Liver (tissue), 9 donors: ENCODE measurements around the gene STK36. TPM values are rescaled to one million over a fixed set of nuclear protein-coding genes. Genes with fewer than 3 reads are reported as not detected.

ENCODE experiments used
- DNase-seq: peaks from one replicate; pipeline ENCODE4 v3.0.0-alpha.2; 2017; ENCODE audit warnings: low spot score
- H3K27ac ChIP-seq, 2 donors: one replicate each; pipeline ENCODE4 v1.7.0; 2013; ENCODE audit warnings: inconsistent platforms in 2 of 2, low read length in 2 of 2, control low read depth in 1 of 2, low read depth in 1 of 2, mild to moderate bottlenecking in 1 of 2
- H3K27me3 ChIP-seq, 4 donors: one replicate each; pipeline versions ENCODE4 v1.6.1 to v1.7.0; 2013; ENCODE audit warnings: low read length in 3 of 4, inconsistent platforms in 1 of 4, mild to moderate bottlenecking in 1 of 4, moderate library complexity in 1 of 4; ENCODE audit not compliant: control insufficient read depth in 4 of 4, insufficient read depth in 4 of 4
- H3K36me3 ChIP-seq, 4 donors: one replicate each; pipeline versions ENCODE4 v1.6.1 to v1.7.0; 2013; ENCODE audit warnings: low read length in 3 of 4, mild to moderate bottlenecking in 3 of 4, low read depth in 1 of 4, moderate library complexity in 1 of 4; ENCODE audit not compliant: control insufficient read depth in 4 of 4, insufficient read depth in 3 of 4
- H3K4me1 ChIP-seq, 4 donors: one replicate each; pipeline versions ENCODE4 v1.6.1 to v1.7.0; 2013; ENCODE audit warnings: low read length in 3 of 4, mild to moderate bottlenecking in 3 of 4, moderate library complexity in 1 of 4; ENCODE audit not compliant: control insufficient read depth in 4 of 4, insufficient read depth in 4 of 4
- H3K4me3 ChIP-seq, 3 donors: one replicate each; pipeline versions ENCODE4 v1.6.1 to v1.7.0; 2013; ENCODE audit warnings: low read length in 3 of 3, control low read depth in 1 of 3, low read depth in 1 of 3, mild to moderate bottlenecking in 1 of 3
- H3K9ac ChIP-seq, 2 donors: one replicate each; pipeline ENCODE4 v1.7.0; 2013; ENCODE audit warnings: low read length in 2 of 2, mild to moderate bottlenecking in 2 of 2, moderate library complexity in 2 of 2, control low read depth in 1 of 2, low read depth in 1 of 2
- H3K9me3 ChIP-seq, 4 donors: one replicate each; pipeline versions ENCODE4 v1.6.1 to v1.7.0; 2013; ENCODE audit warnings: low read length in 3 of 4; ENCODE audit not compliant: control insufficient read depth in 4 of 4
- CTCF ChIP-seq: fragments of 150-350 bp; IDR thresholded peaks from 2 replicates; pipeline ENCODE4 v1.5.1; 2017; ENCODE audit warnings: improper control_type of control experiment, low read depth, low read length; ENCODE audit not compliant: missing input control
- EGR1 ChIP-seq, 2 donors: IDR thresholded peaks; 2 replicates each; pipeline ENCODE4 v1.6.1; 2016 to 2018; ENCODE audit warnings: antibody characterized with exemption in 2 of 2, low read depth in 2 of 2
- FOXA1 ChIP-seq: IDR thresholded peaks from 2 replicates; pipeline ENCODE4 v1.6.1; 2016; ENCODE audit warnings: antibody characterized with exemption
- GABPA ChIP-seq, 2 donors: IDR thresholded peaks in 1 of 2; conservative IDR thresholded peaks in 1 of 2; 2 replicates each; pipeline ENCODE4 v1.6.1; 2016; ENCODE audit warnings: antibody characterized with exemption in 2 of 2, mild to moderate bottlenecking in 1 of 2, moderate library complexity in 1 of 2
- HNF4A ChIP-seq, 2 donors: conservative IDR thresholded peaks; 2 replicates each; pipeline ENCODE4 v1.6.1; 2016; ENCODE audit warnings: antibody characterized with exemption in 2 of 2, mild to moderate bottlenecking in 2 of 2
- JUND ChIP-seq, 2 donors: IDR thresholded peaks; 2 replicates each; pipeline ENCODE4 v1.6.1; 2016; ENCODE audit warnings: antibody characterized with exemption in 2 of 2
- MAX ChIP-seq: IDR thresholded peaks from 2 replicates; pipeline ENCODE4 v1.6.1; 2016; ENCODE audit warnings: antibody characterized with exemption
- RAD21 ChIP-seq, 2 donors: IDR thresholded peaks; 2 replicates each; pipeline ENCODE4 v1.6.1; 2016; ENCODE audit warnings: antibody characterized with exemption in 2 of 2, mild to moderate bottlenecking in 2 of 2
- TAF1 ChIP-seq: conservative IDR thresholded peaks from 2 replicates; pipeline ENCODE4 v1.6.1; 2016; ENCODE audit warnings: antibody characterized with exemption, mild to moderate bottlenecking
- YY1 ChIP-seq: IDR thresholded peaks from 2 replicates; pipeline ENCODE4 v1.6.1; 2016; ENCODE audit warnings: antibody characterized with exemption, mild to moderate bottlenecking
- WGBS: extraction: QIAGEN DNeasy Blood & Tissue Kit; methylation state at CpG from one replicate; pipeline ENCODE4 v1.1.7; 2013; 5-methylcytosine and 5-hydroxymethylcytosine counted together
- polyA plus RNA-seq, 2 donors: library from polyadenylated mRNA; stranded (reverse) in 1 of 2; unstranded in 1 of 2; fragments of 200-250 nt in 1 of 2; fragments of >200 nt in 1 of 2; fragmentation: Nextera tagmentation in 1 of 2; extraction: Ambion mirVana in 1 of 2; gene quantifications; one replicate each; pipeline versions ENCODE4 v1.2.1 to v1.2.3, GENCODE V29; 2013 to 2015
- total RNA-seq, 2 donors: library from RNA; depleted of rRNA; stranded (reverse); fragments of >200 nt; gene quantifications; one replicate each; pipeline ENCODE4 v1.2.3, GENCODE V29; 2014
- TF ChIP-seq, protein P1 (sequence below): IDR thresholded peaks from 2 replicates; pipeline ENCODE4 v1.6.1; 2016; ENCODE audit warnings: antibody characterized with exemption
- TF ChIP-seq, protein P2 (sequence below): IDR thresholded peaks from 2 replicates; pipeline ENCODE4 v1.6.1; 2016; ENCODE audit warnings: antibody characterized with exemption
- TF ChIP-seq, protein P3 (sequence below): IDR thresholded peaks from 2 replicates; pipeline ENCODE4 v1.6.1; 2016; ENCODE audit warnings: antibody characterized with exemption, mild to moderate bottlenecking
- donor health status: healthy.
- donor health status: healthy.
- donor health status: healthy.
- donor health status: healthy.
- donor health status: healthy.

Gene STK36
- total and polyA plus RNA-seq, 4 donors = 5.1 to 17.2 (median 7.0) TPM

- no peak overlapping the region for H3K9ac ChIP-seq
- no peaks in the 10 kb centered on the region for H3K27me3 ChIP-seq
- no peak overlapping the region for H3K4me3 ChIP-seq
- no peak overlapping the region for H3K27ac ChIP-seq
- DNase-seq = no peak
- peaks cover 2 to 37% (median 18%) of the 10 kb centered on the region in 4 donors for H3K36me3 ChIP-seq
- H3K4me1 ChIP-seq = no peaks in the 10 kb centered on the region
- H3K9me3 ChIP-seq = no peaks in the 10 kb centered on the region
- 90% methylated on average over 10 of the region's 10 CpGs for WGBS
- TF ChIP-seq MAX (peak; percentile 4), YY1 (no peak), HNF4A (conservative IDR thresholded peaks at IDR 0.05) (no peak), FOXA1 (no peak)
- TF ChIP-seq, protein P1, sequence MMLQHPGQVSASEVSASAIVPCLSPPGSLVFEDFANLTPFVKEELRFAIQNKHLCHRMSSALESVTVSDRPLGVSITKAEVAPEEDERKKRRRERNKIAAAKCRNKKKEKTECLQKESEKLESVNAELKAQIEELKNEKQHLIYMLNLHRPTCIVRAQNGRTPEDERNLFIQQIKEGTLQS = no peak
- TF ChIP-seq, protein P2, sequence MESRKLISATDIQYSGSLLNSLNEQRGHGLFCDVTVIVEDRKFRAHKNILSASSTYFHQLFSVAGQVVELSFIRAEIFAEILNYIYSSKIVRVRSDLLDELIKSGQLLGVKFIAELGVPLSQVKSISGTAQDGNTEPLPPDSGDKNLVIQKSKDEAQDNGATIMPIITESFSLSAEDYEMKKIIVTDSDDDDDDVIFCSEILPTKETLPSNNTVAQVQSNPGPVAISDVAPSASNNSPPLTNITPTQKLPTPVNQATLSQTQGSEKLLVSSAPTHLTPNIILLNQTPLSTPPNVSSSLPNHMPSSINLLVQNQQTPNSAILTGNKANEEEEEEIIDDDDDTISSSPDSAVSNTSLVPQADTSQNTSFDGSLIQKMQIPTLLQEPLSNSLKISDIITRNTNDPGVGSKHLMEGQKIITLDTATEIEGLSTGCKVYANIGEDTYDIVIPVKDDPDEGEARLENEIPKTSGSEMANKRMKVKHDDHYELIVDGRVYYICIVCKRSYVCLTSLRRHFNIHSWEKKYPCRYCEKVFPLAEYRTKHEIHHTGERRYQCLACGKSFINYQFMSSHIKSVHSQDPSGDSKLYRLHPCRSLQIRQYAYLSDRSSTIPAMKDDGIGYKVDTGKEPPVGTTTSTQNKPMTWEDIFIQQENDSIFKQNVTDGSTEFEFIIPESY = no peak
Measured at GRCh38 chr2:218745559-218746469, 73.9 kb downstream of the STK36 start.

DNA sequence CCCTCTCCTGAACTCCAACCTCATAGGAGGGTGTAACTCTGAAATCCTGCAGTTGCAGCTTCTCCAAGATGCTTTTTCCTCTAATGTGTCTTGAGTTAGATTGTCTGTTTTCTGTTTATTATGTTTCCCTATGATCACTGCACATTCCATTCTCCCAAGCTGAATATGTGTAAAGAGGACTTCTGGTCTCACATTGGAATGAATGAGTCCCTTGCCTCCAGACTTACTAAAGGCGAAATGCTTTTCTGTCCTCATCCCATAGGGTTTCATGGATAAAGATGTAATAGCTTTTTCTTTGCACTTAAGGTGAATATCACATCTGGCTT lies 74.5 kb downstream of the STK36 start:
- Histone ChIP-seq H3K27me3 (no peaks in the 10 kb centered on the region), H3K9me3 (no peaks in the 10 kb centered on the region), H3K4me1 (no peaks in the 10 kb centered on the region), H3K27ac (no peak overlapping the region), H3K36me3 (peaks cover 0 to 35% (median 18%) of the 10 kb centered on the region in 4 donors), H3K4me3 (no peak overlapping the region), H3K9ac (no peak overlapping the region)
- no peak for DNase-seq
- 97% methylated on average over 1 of the region's 1 CpG for WGBS
- TF ChIP-seq CTCF (no peak), HNF4A (conservative IDR thresholded peaks at IDR 0.05) (no peak), GABPA (IDR thresholded peaks at IDR 0.05 in 1 of 2, conservative IDR thresholded peaks at IDR 0.05 in 1 of 2) (no peak), MAX (no peak), YY1 (no peak)

- no peak overlapping the region for H3K27ac ChIP-seq
- H3K4me3 ChIP-seq = no peak overlapping the region
- no peak for DNase-seq
- H3K36me3 ChIP-seq = peaks cover 0 to 34% (median 18%) of the 10 kb centered on the region in 4 donors
- TF ChIP-seq YY1 (no peak), EGR1 (IDR thresholded peaks at IDR 0.05; ENCODE audit: low read depth in 2 of 2) (no peak), RAD21 (IDR thresholded peaks at IDR 0.05) (no peak), GABPA (IDR thresholded peaks at IDR 0.05 in 1 of 2, conservative IDR thresholded peaks at IDR 0.05 in 1 of 2) (no peak), JUND (IDR thresholded peaks at IDR 0.05) (no peak), TAF1 (no peak)
- TF ChIP-seq, protein P2 = no peak
- TF ChIP-seq, protein P3, sequence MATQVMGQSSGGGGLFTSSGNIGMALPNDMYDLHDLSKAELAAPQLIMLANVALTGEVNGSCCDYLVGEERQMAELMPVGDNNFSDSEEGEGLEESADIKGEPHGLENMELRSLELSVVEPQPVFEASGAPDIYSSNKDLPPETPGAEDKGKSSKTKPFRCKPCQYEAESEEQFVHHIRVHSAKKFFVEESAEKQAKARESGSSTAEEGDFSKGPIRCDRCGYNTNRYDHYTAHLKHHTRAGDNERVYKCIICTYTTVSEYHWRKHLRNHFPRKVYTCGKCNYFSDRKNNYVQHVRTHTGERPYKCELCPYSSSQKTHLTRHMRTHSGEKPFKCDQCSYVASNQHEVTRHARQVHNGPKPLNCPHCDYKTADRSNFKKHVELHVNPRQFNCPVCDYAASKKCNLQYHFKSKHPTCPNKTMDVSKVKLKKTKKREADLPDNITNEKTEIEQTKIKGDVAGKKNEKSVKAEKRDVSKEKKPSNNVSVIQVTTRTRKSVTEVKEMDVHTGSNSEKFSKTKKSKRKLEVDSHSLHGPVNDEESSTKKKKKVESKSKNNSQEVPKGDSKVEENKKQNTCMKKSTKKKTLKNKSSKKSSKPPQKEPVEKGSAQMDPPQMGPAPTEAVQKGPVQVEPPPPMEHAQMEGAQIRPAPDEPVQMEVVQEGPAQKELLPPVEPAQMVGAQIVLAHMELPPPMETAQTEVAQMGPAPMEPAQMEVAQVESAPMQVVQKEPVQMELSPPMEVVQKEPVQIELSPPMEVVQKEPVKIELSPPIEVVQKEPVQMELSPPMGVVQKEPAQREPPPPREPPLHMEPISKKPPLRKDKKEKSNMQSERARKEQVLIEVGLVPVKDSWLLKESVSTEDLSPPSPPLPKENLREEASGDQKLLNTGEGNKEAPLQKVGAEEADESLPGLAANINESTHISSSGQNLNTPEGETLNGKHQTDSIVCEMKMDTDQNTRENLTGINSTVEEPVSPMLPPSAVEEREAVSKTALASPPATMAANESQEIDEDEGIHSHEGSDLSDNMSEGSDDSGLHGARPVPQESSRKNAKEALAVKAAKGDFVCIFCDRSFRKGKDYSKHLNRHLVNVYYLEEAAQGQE = no peak
- TF ChIP-seq, protein P1 = no peak
- no peaks in the 10 kb centered on the region for H3K4me1 ChIP-seq
- H3K9me3 ChIP-seq = no peaks in the 10 kb centered on the region
- H3K27me3 ChIP-seq = no peaks in the 10 kb centered on the region
- H3K9ac ChIP-seq = no peak overlapping the region
- WGBS = 97% methylated on average over 10 of the region's 10 CpGs
Measured at GRCh38 chr2:218746960-218747359, 75.1 kb downstream of the STK36 start.
